SK-N-SH treated with all-trans-retinoic acid at 6 μM for 48 hours (cell line): Measurements from ENCODE around the gene RFLNA.

Source experiments
- ATAC-seq: fragments of 200-7000 bp; cut with Tn5 transposase; 3 replicates; pipeline ENCODE4 v1.9.1; 2020; ENCODE audit warnings: mild to moderate bottlenecking, moderate library complexity
- ARNTL ChIP-seq: fragments of 450-650 bp; formaldehyde crosslinking; IDR thresholded peaks from 2 replicates; pipeline ENCODE4 v1.5.0; 2020; ENCODE audit warnings: low read depth, mild to moderate bottlenecking, moderate library complexity, borderline replicate concordance
- CREB5 ChIP-seq: fragments of 250-450 bp; sonication (Bioruptor Pico); IDR thresholded peaks from 2 replicates; pipeline ENCODE4 v1.5.1; 2020; ENCODE audit warnings: low read depth, mild to moderate bottlenecking, moderate library complexity
- CSRNP3 ChIP-seq: fragments of 250-450 bp; sonication (Bioruptor Pico); IDR thresholded peaks from 2 replicates; pipeline ENCODE4 v1.5.1; 2021; ENCODE audit warnings: mild to moderate bottlenecking, moderate library complexity
- GLIS3 ChIP-seq: fragments of 250-450 bp; sonication (Bioruptor Pico); IDR thresholded peaks from 2 replicates; pipeline ENCODE4 v1.5.0; 2020; ENCODE audit warnings: mild to moderate bottlenecking, moderate library complexity
- ISL1 ChIP-seq: fragments of 250-450 bp; sonication (Bioruptor Pico); IDR thresholded peaks from 2 replicates; pipeline ENCODE4 v2.1.2; 2022; ENCODE audit warnings: mild to moderate bottlenecking, moderate library complexity
- POU6F1 ChIP-seq: fragments of 250-450 bp; sonication (Bioruptor Pico); IDR thresholded peaks from 2 replicates; pipeline ENCODE4 v1.8.0; 2021; ENCODE audit warnings: low read depth, mild to moderate bottlenecking, moderate library complexity, borderline replicate concordance
- PPARA ChIP-seq: fragments of 250-450 bp; sonication (Bioruptor Pico); IDR thresholded peaks from 2 replicates; pipeline ENCODE4 v1.5.0; 2020; ENCODE audit warnings: mild to moderate bottlenecking, borderline replicate concordance
- RARB ChIP-seq: fragments of 250-450 bp; sonication (Bioruptor Pico); IDR thresholded peaks from 2 replicates; pipeline ENCODE4 v1.8.0; 2021; ENCODE audit warnings: mild to moderate bottlenecking, moderate library complexity
- TCF4 ChIP-seq: fragments of 250-450 bp; sonication (Bioruptor Pico); IDR thresholded peaks from 2 replicates; pipeline ENCODE4 v1.8.0; 2021; ENCODE audit warnings: mild to moderate bottlenecking, moderate library complexity, borderline replicate concordance
- TOX ChIP-seq: fragments of 250-450 bp; sonication (Bioruptor Pico); IDR thresholded peaks from 2 replicates; pipeline ENCODE4 v1.8.0; 2021; ENCODE audit warnings: mild to moderate bottlenecking, moderate library complexity, borderline replicate concordance
- ZFP30 ChIP-seq: fragments of 450-650 bp; formaldehyde crosslinking; IDR thresholded peaks from 2 replicates; pipeline ENCODE4 v1.5.0; 2022; ENCODE audit warnings: mild to moderate bottlenecking, moderate library complexity
- ZNF565 ChIP-seq: fragments of 450-650 bp; formaldehyde crosslinking; conservative IDR thresholded peaks from 2 replicates; pipeline ENCODE4 v1.5.0; 2020; ENCODE audit warnings: low read depth, mild to moderate bottlenecking, moderate library complexity
- ZNF70 ChIP-seq: fragments of 450-650 bp; formaldehyde crosslinking; IDR thresholded peaks from 2 replicates; pipeline ENCODE4 v1.5.0; 2020; ENCODE audit warnings: mild to moderate bottlenecking, moderate library complexity
- ZNF8 ChIP-seq: fragments of 450-650 bp; formaldehyde crosslinking; IDR thresholded peaks from 2 replicates; pipeline ENCODE4 v1.5.0; 2020; ENCODE audit warnings: mild to moderate bottlenecking, moderate library complexity
- TF ChIP-seq, protein P1 (sequence below): fragments of 250-450 bp; sonication (Bioruptor Pico); IDR thresholded peaks from 2 replicates; pipeline ENCODE4 v1.8.0; 2020; ENCODE audit warnings: mild to moderate bottlenecking, moderate library complexity, borderline replicate concordance

The RFLNA gene

GRCh38 chr12:124351422-124351821 lies 56.5 kb downstream of the RFLNA start (continued):
- TF ChIP-seq, protein P1, sequence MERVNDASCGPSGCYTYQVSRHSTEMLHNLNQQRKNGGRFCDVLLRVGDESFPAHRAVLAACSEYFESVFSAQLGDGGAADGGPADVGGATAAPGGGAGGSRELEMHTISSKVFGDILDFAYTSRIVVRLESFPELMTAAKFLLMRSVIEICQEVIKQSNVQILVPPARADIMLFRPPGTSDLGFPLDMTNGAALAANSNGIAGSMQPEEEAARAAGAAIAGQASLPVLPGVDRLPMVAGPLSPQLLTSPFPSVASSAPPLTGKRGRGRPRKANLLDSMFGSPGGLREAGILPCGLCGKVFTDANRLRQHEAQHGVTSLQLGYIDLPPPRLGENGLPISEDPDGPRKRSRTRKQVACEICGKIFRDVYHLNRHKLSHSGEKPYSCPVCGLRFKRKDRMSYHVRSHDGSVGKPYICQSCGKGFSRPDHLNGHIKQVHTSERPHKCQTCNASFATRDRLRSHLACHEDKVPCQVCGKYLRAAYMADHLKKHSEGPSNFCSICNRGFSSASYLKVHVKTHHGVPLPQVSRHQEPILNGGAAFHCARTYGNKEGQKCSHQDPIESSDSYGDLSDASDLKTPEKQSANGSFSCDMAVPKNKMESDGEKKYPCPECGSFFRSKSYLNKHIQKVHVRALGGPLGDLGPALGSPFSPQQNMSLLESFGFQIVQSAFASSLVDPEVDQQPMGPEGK (CRISPR knock-in tag), result no peak
- no peak for TF ChIP-seq ZFP30 (CRISPR knock-in tag)
- TF ChIP-seq CREB5 (CRISPR knock-in tag), result no peak
- no peak for TF ChIP-seq POU6F1 (CRISPR knock-in tag)
- TF ChIP-seq TCF4 (CRISPR knock-in tag), result no peak
- no peak for TF ChIP-seq ARNTL (CRISPR knock-in tag)
- TF ChIP-seq, all 23 proteins: peak for 0

GRCh38 chr12:124352257-124352656 lies 57.4 kb downstream of the RFLNA start:
- no peak for ATAC-seq
- no peak for TF ChIP-seq POU6F1 (CRISPR knock-in tag)
- TF ChIP-seq ZFP30 (CRISPR knock-in tag), result no peak
- no peak for TF ChIP-seq ZNF565 (CRISPR knock-in tag)
- no peak for TF ChIP-seq GLIS3 (CRISPR knock-in tag)
- no peak for TF ChIP-seq ZNF8 (CRISPR knock-in tag)
- no peak for TF ChIP-seq TCF4 (CRISPR knock-in tag)
- TF ChIP-seq, protein P1 (CRISPR knock-in tag), result no peak
- TF ChIP-seq RARB (CRISPR knock-in tag), result no peak
- no peak for TF ChIP-seq CSRNP3 (CRISPR knock-in tag)
- TF ChIP-seq TOX (CRISPR knock-in tag), result no peak
- no peak for TF ChIP-seq ZNF70 (CRISPR knock-in tag)
- no peak for TF ChIP-seq PPARA (CRISPR knock-in tag)

GRCh38 chr12:124352839-124353238 lies 57.9 kb downstream of the RFLNA start:
- ATAC-seq, result no peak

More at GRCh38 chr12:124352839-124353238, 57.9 kb downstream of the RFLNA start:
- TF ChIP-seq RARB (CRISPR knock-in tag), result no peak
- no peak for TF ChIP-seq ISL1 (CRISPR knock-in tag)
- no peak for TF ChIP-seq POU6F1 (CRISPR knock-in tag)
- TF ChIP-seq TCF4 (CRISPR knock-in tag), result no peak
- no peak for TF ChIP-seq TOX (CRISPR knock-in tag)
- no peak for TF ChIP-seq ZNF565 (CRISPR knock-in tag)
- no peak for TF ChIP-seq ZNF70 (CRISPR knock-in tag)
